ENCODE results near the gene DEGS1. TPM values are rescaled to one million over a fixed set of nuclear protein-coding genes. Genes with fewer than 3 reads are reported as not detected.

Gene DEGS1
- total and polyA plus RNA-seq, 10 of the 15 experiments (the other 5 are each of a cell fraction or from before 2014, with no cell fraction given), result 16.5 to 133 (median 46.0) TPM

DNA sequence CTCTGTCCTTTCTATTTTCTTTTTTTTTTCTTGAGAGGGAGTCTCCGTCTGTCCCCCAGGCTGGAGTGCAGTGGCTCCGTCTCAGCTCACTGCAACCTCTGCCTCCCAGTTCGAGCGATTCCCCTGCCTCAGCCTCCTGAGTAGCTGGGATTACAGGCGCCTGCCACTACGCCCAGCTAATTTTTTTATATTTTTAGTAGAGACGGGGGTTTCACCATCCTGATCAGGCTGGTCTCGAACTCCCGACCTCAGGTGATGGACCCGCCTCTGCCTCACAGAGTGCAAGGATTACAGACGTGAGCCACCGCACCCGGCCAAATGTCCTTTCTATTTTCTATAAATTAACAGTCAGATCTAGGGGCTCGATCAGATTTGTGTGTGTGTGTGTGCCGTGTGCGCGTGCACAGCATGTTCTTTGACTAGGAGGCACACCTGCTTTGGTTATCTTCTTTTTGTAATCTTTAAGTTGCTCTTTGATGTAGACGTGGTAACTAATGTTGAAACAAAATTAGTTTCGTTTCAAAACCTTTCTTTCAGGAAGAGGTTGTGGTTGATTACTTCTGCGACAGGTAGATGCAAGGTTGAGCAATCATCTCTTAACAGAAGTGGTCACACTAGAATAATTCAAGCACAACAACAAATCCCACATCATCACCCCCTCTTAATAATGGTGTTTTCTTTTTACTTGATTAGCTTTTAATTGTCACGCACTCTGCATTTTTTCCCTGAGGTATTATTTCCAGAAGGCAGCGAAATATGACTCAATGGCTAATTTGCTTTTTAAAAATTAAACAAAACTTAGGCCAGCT is 779 bp upstream of the DEGS1 start (continued):
- TF ChIP-seq, protein P1, sequence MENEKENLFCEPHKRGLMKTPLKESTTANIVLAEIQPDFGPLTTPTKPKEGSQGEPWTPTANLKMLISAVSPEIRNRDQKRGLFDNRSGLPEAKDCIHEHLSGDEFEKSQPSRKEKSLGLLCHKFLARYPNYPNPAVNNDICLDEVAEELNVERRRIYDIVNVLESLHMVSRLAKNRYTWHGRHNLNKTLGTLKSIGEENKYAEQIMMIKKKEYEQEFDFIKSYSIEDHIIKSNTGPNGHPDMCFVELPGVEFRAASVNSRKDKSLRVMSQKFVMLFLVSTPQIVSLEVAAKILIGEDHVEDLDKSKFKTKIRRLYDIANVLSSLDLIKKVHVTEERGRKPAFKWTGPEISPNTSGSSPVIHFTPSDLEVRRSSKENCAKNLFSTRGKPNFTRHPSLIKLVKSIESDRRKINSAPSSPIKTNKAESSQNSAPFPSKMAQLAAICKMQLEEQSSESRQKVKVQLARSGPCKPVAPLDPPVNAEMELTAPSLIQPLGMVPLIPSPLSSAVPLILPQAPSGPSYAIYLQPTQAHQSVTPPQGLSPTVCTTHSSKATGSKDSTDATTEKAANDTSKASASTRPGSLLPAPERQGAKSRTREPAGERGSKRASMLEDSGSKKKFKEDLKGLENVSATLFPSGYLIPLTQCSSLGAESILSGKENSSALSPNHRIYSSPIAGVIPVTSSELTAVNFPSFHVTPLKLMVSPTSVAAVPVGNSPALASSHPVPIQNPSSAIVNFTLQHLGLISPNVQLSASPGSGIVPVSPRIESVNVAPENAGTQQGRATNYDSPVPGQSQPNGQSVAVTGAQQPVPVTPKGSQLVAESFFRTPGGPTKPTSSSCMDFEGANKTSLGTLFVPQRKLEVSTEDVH (IDR thresholded peaks at IDR 0.05; ENCODE audit: low read depth, partially characterized antibody), result no peak
- TF ChIP-seq, protein P2, sequence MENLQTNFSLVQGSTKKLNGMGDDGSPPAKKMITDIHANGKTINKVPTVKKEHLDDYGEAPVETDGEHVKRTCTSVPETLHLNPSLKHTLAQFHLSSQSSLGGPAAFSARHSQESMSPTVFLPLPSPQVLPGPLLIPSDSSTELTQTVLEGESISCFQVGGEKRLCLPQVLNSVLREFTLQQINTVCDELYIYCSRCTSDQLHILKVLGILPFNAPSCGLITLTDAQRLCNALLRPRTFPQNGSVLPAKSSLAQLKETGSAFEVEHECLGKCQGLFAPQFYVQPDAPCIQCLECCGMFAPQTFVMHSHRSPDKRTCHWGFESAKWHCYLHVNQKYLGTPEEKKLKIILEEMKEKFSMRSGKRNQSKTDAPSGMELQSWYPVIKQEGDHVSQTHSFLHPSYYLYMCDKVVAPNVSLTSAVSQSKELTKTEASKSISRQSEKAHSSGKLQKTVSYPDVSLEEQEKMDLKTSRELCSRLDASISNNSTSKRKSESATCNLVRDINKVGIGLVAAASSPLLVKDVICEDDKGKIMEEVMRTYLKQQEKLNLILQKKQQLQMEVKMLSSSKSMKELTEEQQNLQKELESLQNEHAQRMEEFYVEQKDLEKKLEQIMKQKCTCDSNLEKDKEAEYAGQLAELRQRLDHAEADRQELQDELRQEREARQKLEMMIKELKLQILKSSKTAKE (IDR thresholded peaks at IDR 0.05; ENCODE audit: low read depth, poor library complexity, severe bottlenecking), result peak; percentile 86
- TF ChIP-seq CREB1 (IDR thresholded peaks at IDR 0.05; ENCODE audit: low read depth) (peak; percentile 60; the same call in 1 of the 2 replicates), POLR2AphosphoS2 (IDR thresholded peaks at IDR 0.05; ENCODE audit: low read depth, low read length) (no peak), SIX5 (IDR thresholded peaks at IDR 0.05; ENCODE audit: low read depth, low read length, severe bottlenecking) (no peak), MEF2B (IDR thresholded peaks at IDR 0.05; ENCODE audit: partially characterized antibody, poor library complexity, severe bottlenecking) (peak; percentile 58), NBN (IDR thresholded peaks at IDR 0.05) (peak; percentile 77), SPI1 (IDR thresholded peaks at IDR 0.05; ENCODE audit: borderline replicate concordance, insufficient read depth, low read depth, low read length) (peak; percentile 17; the same call in 1 of the 2 replicates)
- TF ChIP-seq, protein P3, sequence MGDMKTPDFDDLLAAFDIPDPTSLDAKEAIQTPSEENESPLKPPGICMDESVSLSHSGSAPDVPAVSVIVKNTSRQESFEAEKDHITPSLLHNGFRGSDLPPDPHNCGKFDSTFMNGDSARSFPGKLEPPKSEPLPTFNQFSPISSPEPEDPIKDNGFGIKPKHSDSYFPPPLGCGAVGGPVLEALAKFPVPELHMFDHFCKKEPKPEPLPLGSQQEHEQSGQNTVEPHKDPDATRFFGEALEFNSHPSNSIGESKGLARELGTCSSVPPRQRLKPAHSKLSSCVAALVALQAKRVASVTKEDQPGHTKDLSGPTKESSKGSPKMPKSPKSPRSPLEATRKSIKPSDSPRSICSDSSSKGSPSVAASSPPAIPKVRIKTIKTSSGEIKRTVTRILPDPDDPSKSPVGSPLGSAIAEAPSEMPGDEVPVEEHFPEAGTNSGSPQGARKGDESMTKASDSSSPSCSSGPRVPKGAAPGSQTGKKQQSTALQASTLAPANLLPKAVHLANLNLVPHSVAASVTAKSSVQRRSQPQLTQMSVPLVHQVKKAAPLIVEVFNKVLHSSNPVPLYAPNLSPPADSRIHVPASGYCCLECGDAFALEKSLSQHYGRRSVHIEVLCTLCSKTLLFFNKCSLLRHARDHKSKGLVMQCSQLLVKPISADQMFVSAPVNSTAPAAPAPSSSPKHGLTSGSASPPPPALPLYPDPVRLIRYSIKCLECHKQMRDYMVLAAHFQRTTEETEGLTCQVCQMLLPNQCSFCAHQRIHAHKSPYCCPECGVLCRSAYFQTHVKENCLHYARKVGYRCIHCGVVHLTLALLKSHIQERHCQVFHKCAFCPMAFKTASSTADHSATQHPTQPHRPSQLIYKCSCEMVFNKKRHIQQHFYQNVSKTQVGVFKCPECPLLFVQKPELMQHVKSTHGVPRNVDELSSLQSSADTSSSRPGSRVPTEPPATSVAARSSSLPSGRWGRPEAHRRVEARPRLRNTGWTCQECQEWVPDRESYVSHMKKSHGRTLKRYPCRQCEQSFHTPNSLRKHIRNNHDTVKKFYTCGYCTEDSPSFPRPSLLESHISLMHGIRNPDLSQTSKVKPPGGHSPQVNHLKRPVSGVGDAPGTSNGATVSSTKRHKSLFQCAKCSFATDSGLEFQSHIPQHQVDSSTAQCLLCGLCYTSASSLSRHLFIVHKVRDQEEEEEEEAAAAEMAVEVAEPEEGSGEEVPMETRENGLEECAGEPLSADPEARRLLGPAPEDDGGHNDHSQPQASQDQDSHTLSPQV (IDR thresholded peaks at IDR 0.05), result no peak
- TF ChIP-seq, protein P4, sequence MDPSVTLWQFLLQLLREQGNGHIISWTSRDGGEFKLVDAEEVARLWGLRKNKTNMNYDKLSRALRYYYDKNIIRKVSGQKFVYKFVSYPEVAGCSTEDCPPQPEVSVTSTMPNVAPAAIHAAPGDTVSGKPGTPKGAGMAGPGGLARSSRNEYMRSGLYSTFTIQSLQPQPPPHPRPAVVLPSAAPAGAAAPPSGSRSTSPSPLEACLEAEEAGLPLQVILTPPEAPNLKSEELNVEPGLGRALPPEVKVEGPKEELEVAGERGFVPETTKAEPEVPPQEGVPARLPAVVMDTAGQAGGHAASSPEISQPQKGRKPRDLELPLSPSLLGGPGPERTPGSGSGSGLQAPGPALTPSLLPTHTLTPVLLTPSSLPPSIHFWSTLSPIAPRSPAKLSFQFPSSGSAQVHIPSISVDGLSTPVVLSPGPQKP (IDR thresholded peaks at IDR 0.05; ENCODE audit: low read depth, low read length), result no peak
- TF ChIP-seq, protein P5, sequence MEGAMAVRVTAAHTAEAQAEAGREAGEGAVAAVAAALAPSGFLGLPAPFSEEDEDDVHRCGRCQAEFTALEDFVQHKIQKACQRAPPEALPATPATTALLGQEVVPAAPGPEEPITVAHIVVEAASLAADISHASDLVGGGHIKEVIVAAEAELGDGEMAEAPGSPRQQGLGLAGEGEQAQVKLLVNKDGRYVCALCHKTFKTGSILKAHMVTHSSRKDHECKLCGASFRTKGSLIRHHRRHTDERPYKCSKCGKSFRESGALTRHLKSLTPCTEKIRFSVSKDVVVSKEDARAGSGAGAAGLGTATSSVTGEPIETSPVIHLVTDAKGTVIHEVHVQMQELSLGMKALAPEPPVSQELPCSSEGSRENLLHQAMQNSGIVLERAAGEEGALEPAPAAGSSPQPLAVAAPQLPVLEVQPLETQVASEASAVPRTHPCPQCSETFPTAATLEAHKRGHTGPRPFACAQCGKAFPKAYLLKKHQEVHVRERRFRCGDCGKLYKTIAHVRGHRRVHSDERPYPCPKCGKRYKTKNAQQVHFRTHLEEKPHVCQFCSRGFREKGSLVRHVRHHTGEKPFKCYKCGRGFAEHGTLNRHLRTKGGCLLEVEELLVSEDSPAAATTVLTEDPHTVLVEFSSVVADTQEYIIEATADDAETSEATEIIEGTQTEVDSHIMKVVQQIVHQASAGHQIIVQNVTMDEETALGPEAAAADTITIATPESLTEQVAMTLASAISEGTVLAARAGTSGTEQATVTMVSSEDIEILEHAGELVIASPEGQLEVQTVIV (IDR thresholded peaks at IDR 0.05; ENCODE audit: borderline replicate concordance, partially characterized antibody), result no peak
